Sigmoid colon (tissue), 7 donors: ENCODE data around the gene MED13L. TPM values are rescaled to one million over a fixed set of nuclear protein-coding genes. Genes with fewer than 3 reads are reported as not detected.

ENCODE experiments used
- DNase-seq: peaks from one replicate; pipeline ENCODE4 v3.0.0-alpha.2; 2019
- H3K27ac ChIP-seq, 4 donors: fragments of 200-600 bp; sonication (generic); one replicate each; pipeline ENCODE4 v1.5.1; 2016 to 2019; ENCODE audit warnings: mild to moderate bottlenecking in 1 of 4
- H3K27me3 ChIP-seq, 3 donors: fragments of 200-600 bp; sonication (generic); one replicate each; pipeline ENCODE4 v1.5.1; 2019; ENCODE audit warnings: mild to moderate bottlenecking in 1 of 3
- H3K36me3 ChIP-seq, 4 donors: fragments of 200-600 bp; sonication (generic); one replicate each; pipeline ENCODE4 v1.5.1; 2016 to 2019
- H3K4me1 ChIP-seq, 4 donors: fragments of 200-600 bp; sonication (generic); one replicate each; pipeline ENCODE4 v1.5.1; 2017 to 2019
- H3K4me3 ChIP-seq, 4 donors: fragments of 200-600 bp; sonication (generic); one replicate each; pipeline ENCODE4 v1.5.1; 2017 to 2019; ENCODE audit warnings: mild to moderate bottlenecking in 2 of 4, moderate library complexity in 1 of 4
- H3K9me3 ChIP-seq, 4 donors: fragments of 200-600 bp in 3 of 4; sonication (generic) in 3 of 4; one replicate each; pipeline versions ENCODE4 v1.5.1 to v1.6.1; 2013 to 2019
- CTCF ChIP-seq, 4 experiments: fragments of 450-650 bp in 3 of 4; fragments of 200-600 bp in 1 of 4; IDR thresholded peaks; one replicate each; pipeline ENCODE4 v1.5.1; 2016 to 2019; ENCODE audit warnings: antibody characterized with exemption in 4 of 4, mild to moderate bottlenecking in 3 of 4, moderate library complexity in 2 of 4
- EP300 ChIP-seq, 4 donors: sonication (generic); formaldehyde crosslinking; IDR thresholded peaks; one replicate each; pipeline ENCODE4 v1.6.1; 2017; ENCODE audit warnings: antibody characterized with exemption in 4 of 4
- POLR2A ChIP-seq, 2 donors: fragments of 450-650 bp; IDR thresholded peaks; one replicate each; pipeline ENCODE4 v1.6.1; 2016; ENCODE audit warnings: antibody characterized with exemption in 2 of 2, mild to moderate bottlenecking in 2 of 2, moderate library complexity in 2 of 2
- POLR2AphosphoS5 ChIP-seq, 4 donors: sonication (generic); formaldehyde crosslinking; IDR thresholded peaks; one replicate each; pipeline ENCODE4 v1.6.1; 2017; ENCODE audit warnings: antibody characterized with exemption in 4 of 4
- WGBS, 2 donors: extraction: QIAGEN DNeasy Blood & Tissue Kit; methylation state at CpG; one replicate each; pipeline ENCODE4 v1.1.7; 2013; 5-methylcytosine and 5-hydroxymethylcytosine counted together
- intact Hi-C: fragments of 100-400 bp; cut with DNase I; formaldehyde crosslinking; loops from one replicate; pipeline ENCODE4 v1.15.1; 2023
- polyA plus RNA-seq, 3 donors: library from polyadenylated mRNA; stranded (reverse); fragments of 200-250 nt; gene quantifications; one replicate each; pipeline ENCODE4 v1.2.3, GENCODE V29; 2013
- total RNA-seq, 4 donors: library from RNA; depleted of rRNA; stranded (reverse); fragments of >200 nt; gene quantifications; one replicate each; pipeline ENCODE4 v1.1.0, GENCODE V29; 2016
- donor health status: healthy with polysubstance abuse.
- donor health status: Bipolar disorder and iron deficiency.
- donor health status: healthy.

The MED13L gene
- total and polyA plus RNA-seq, 7 donors: 12.5 to 246 (median 151) TPM

- Histone ChIP-seq H3K4me3 (no peak overlapping the region), H3K36me3 (peaks cover 0 to 59% (median 18%) of the 10 kb centered on the region in 4 donors), H3K9me3 (no peaks in the 10 kb centered on the region), H3K27ac (peak overlapping the region in 3 of 4 donors; percentile 49 to 59 (median 59)), H3K27me3 (no peaks in the 10 kb centered on the region), H3K4me1 (peaks cover 0 to 23% (median 16%) of the 10 kb centered on the region in 4 donors)
- intact Hi-C loops: loop anchor here (1.0 to 5.0 kb wide), 5 partner anchors 238 to 708 kb away; no protein-coding TSS in a partner anchor
- no peak for TF ChIP-seq EP300 (IDR thresholded peaks at IDR 0.05)
- no peak for TF ChIP-seq POLR2A (IDR thresholded peaks at IDR 0.05)
- 33 to 73% methylated on average over 10 of the region's 10 CpGs for WGBS, 2 donors
- no peak for DNase-seq
These were observed 278.6 kb downstream of the MED13L start for GRCh38 chr12:115998794-115999478.

GRCh38 chr12:115998119-115998633 is 279.3 kb downstream of the MED13L start:
- peaks cover 0 to 67% (median 19%) of the 10 kb centered on the region in 4 donors for H3K36me3 ChIP-seq

GRCh38 chr12:115993737-115994136 is 283.8 kb downstream of the MED13L start:
- TF ChIP-seq POLR2A (IDR thresholded peaks at IDR 0.05): no peak
- WGBS, 2 donors: 95 to 97% methylated on average over 2 of the region's 2 CpGs
- H3K4me3 ChIP-seq: no peak overlapping the region
- intact Hi-C loops: no loop called here
- no peak for DNase-seq
- H3K36me3 ChIP-seq: peaks cover 3 to 77% (median 33%) of the 10 kb centered on the region in 4 donors
- no peaks in the 10 kb centered on the region for H3K27me3 ChIP-seq
- peaks cover 0 to 14% (median 6%) of the 10 kb centered on the region in 4 donors for H3K4me1 ChIP-seq
- no peaks in the 10 kb centered on the region for H3K9me3 ChIP-seq
- no peak overlapping the region for H3K27ac ChIP-seq

More at GRCh38 chr12:115998119-115998633, 279.3 kb downstream of the MED13L start:
- H3K4me3 ChIP-seq: no peak overlapping the region
- H3K27me3 ChIP-seq: no peaks in the 10 kb centered on the region
- H3K27ac ChIP-seq: peak overlapping the region in 3 of 4 donors; percentile 49 to 59 (median 59)
- no peaks in the 10 kb centered on the region for H3K9me3 ChIP-seq
- DNase-seq: no peak
- peak; percentile 52 to 88 (median 70) for TF ChIP-seq CTCF (IDR thresholded peaks at IDR 0.05)
- no peak for TF ChIP-seq POLR2A (IDR thresholded peaks at IDR 0.05)
- TF ChIP-seq POLR2AphosphoS5 (IDR thresholded peaks at IDR 0.05): no peak
- TF ChIP-seq EP300 (IDR thresholded peaks at IDR 0.05): no peak
- H3K4me1 ChIP-seq: peaks cover 0 to 23% (median 16%) of the 10 kb centered on the region in 4 donors
- intact Hi-C loops: loop anchor here (1.0 to 5.0 kb wide), 5 partner anchors 239 to 709 kb away; no protein-coding TSS in a partner anchor
- WGBS, 2 donors: 44 to 75% methylated on average over 3 of the region's 3 CpGs

- Histone ChIP-seq H3K36me3 (peaks cover 10 to 63% (median 28%) of the 10 kb centered on the region in 4 donors), H3K27ac (no peak overlapping the region), H3K27me3 (no peaks in the 10 kb centered on the region), H3K9me3 (no peaks in the 10 kb centered on the region), H3K4me3 (no peak overlapping the region), H3K4me1 (peaks cover 0 to 7% (median under 1%) of the 10 kb centered on the region in 4 donors)
- intact Hi-C loops: no loop called here
- TF ChIP-seq EP300 (IDR thresholded peaks at IDR 0.05) (no peak), POLR2AphosphoS5 (IDR thresholded peaks at IDR 0.05) (no peak), POLR2A (IDR thresholded peaks at IDR 0.05) (no peak), CTCF (IDR thresholded peaks at IDR 0.05) (no peak)
- DNase-seq: no peak
- WGBS, 2 donors: 95 to 97% methylated on average over 3 of the region's 3 CpGs
These were observed 287.3 kb downstream of the MED13L start for GRCh38 chr12:115990241-115990640.

- peaks cover 10 to 61% (median 25%) of the 10 kb centered on the region in 4 donors for H3K36me3 ChIP-seq
These were observed 288.6 kb downstream of the MED13L start for GRCh38 chr12:115988625-115989563.

More at GRCh38 chr12:115988625-115989563, 288.6 kb downstream of the MED13L start:
- intact Hi-C loops: no loop called here
- WGBS, 2 donors: 80 to 87% methylated on average over 8 of the region's 8 CpGs
- Histone ChIP-seq H3K9me3 (no peaks in the 10 kb centered on the region), H3K27me3 (no peaks in the 10 kb centered on the region), H3K4me1 (peaks cover 0 to 7% (median 3%) of the 10 kb centered on the region in 4 donors), H3K4me3 (no peak overlapping the region), H3K27ac (no peak overlapping the region)
- no peak for TF ChIP-seq POLR2A (IDR thresholded peaks at IDR 0.05)
- no peak for DNase-seq
